NOMO-1 (cell line): ENCODE results near the gene OR2T3.
"Not testable (repeated sequence)": the region's sequence is repeated elsewhere in the genome, so short reads cannot be mapped to it uniquely, and the experiment has no call there.

Source experiments
- DNase-seq, 2 experiments: peaks; one replicate each; lab custom pipeline; 2025; ENCODE audit not compliant: unreplicated experiment in 2 of 2; lab: John Stamatoyannopoulos, UW

Gene OR2T3

DNA sequence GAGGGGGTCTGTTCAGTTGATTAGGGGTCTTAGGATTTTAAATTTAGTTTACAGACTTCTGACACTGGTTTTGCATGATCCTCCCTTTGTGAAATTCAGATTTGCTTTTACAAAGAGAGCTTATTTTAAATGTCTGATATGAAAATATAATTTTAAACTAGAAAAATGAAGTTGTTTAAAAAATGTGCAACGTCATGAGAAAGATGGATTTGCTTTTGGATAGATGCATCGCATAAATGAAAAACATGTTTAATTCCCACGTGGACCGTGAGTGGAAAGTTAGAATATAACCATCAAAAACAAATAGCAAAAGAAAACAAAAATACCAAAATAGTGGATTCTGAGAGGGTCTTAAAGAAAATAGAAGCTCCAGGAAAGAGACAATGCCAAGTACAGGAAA lies 2.0 kb upstream of the OR2T3 start:
- DNase-seq, result no peak

DNA sequence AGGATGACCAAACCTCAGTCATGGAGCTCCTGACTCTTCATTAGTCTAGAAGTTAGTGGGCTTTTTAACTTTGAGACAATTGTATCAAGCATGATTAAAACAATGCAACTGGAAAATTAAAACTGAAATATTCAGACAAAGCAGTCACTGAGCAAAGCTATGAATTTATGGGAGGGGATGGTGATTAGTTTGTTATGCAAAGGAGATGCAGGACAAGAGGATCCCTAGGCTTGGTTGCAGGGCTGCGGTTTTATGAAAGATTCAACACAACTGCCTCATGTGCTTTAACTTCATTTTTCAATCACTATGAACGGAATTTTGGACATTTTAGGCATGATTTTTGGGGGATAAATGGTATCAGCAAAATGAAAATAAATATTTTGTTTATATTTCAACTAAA lies 1.0 kb upstream of the OR2T3 start:
- not testable (repeated sequence) for DNase-seq

DNA sequence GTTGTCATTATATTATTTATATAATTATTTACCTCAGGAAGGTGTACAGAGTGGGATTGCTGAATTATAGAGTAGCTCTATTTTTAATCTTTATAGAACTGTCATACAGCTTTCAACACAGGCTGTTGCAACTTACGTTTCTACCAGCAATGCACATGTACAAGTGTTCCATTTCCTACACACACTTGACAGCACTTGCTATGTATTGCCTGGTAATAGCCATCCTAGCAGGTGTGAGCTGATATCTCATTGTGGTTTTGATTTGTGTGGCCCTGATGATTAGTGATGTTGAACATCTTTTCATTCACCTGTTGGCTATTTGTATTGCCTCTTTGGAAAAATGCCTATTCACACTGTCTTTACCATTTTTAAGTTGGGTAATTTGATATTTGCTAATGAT lies 2.5 kb downstream of the OR2T3 start:
- DNase-seq, result not testable (repeated sequence)

GRCh38 chr1:248481686-248482579 lies 8.8 kb downstream of the OR2T3 start:
- not testable (repeated sequence) for DNase-seq

GRCh38 chr1:248488289-248488688 lies 15.1 kb downstream of the OR2T3 start, which contains the start of gene OR2T5:
TSS of gene OR2T5 (plus strand) at chr1:248488589. CDS start at chr1:248488589, 0 bp downstream.
- DNase-seq, result not testable (repeated sequence)

DNA sequence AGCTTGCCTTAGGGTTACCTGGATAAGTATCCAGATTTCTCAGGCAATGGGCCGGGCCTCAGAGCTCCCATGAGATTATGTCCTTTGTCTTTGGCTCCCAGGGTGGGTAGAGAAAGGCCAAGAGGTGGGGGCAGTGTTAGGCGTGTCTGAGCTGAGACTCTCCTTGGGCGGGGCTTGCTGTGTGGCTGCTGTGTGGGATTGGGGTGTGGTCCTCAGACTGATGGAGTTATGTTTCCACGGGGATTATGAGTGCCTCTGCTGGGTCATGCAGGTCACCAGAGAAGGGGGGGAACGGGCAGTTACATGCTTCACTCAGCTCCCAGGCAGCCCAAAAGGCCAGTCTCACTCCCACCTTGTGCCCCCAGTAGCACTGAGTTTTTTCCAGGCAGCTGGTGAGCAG lies 23.5 kb downstream of the OR2T3 start:
- not testable (repeated sequence) for DNase-seq

DNA sequence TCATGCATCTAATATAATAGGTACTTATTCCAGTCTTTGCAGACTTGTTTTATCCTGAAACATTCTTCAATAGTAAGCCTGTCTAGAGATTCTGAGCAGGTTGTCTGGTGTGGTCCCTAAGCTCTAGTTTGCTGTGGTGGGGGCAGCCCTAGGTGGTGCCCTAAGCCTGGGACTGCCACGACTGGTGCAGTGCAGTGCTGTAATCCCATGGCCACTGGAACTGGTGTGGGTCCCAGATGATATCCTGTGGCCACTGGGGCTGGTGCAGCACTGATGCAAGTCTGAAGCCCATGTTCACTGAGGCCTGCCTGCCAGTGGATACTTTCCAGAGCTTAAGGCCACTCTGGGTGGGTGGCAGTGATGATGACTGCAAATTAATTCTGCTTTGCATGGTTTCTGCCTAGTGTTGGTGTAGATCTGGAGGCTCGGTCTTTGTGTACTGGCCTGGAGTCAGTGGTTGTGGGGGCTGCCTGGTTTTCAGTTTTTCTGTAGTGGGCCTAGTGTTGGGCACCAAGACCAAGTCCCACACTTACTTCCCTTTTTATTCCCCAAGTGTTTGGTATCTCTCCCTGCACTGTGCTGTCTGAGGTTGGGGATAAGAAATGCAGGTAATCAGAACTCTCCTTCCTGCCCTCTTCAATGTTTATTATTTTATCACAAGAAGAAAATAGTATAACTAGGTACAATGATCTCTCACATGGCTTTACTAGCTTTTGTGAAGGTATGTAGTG lies 27.3 kb downstream of the OR2T3 start:
- DNase-seq, result not testable (repeated sequence)

DNA sequence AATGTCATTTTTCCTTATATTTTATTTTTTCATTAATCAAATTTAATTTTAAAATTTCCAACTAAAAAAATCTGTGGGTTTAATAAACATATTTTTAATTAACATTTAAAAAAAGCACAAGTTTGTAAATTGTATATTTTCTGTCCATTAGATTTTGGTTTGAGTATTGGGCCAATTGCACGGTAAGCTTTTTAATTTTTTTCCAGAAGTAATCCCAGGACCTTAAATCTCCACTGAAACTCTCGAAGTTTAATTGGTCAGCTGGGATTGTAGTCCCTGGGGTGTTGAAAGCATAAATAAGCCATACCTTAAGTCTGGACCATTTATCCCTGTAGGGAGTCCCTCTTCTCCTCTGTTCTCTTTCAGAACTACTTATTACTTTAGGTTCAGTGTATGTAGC lies 34.6 kb downstream of the OR2T3 start, which contains the start of gene OR2G6:
Gene OR2G6, plus strand, starts transcription at position 301 of the 400 bp plus-strand sequence. CDS start 13,574 bp downstream, outside the sequence.
- not testable (repeated sequence) for DNase-seq

GRCh38 chr1:248510217-248510616 lies 37.1 kb downstream of the OR2T3 start:
- DNase-seq, result not testable (repeated sequence)

DNA sequence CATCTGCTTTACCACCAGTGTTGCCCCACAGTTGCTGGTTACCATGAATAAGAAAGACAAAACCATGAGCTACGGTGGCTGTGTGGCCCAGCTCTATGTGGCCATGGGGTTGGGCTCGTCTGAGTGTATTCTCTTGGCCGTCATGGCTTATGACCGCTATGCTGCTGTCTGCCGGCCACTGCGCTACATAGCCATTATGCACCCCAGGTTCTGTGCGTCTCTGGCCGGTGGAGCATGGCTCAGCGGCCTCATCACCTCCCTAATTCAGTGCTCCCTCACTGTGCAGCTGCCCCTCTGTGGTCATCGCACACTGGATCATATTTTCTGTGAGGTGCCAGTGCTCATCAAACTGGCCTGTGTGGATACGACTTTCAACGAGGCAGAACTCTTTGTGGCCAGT lies 48.7 kb downstream of the OR2T3 start:
- no peak for DNase-seq
